IMR-90 (cell line): Measurements from ENCODE around the gene PPFIBP2. TPM values are rescaled to one million over a fixed set of nuclear protein-coding genes. Genes with fewer than 3 reads are reported as not detected.

Source experiments
- ATAC-seq: fragments of 200-7000 bp; cut with Tn5 transposase; 2 replicates; pipeline ENCODE4 v1.9.1; 2020; ENCODE audit warnings: low read depth, mild to moderate bottlenecking, moderate library complexity
- BruUV-seq: library from RNA; stranded (reverse); fragments of 400-500 nt; replicated peaks from 2 replicates; lab custom pipeline; 2021; lab: Mats Ljungman, UMichigan
- CTCF ChIA-PET: fragments of 300-600 bp; formaldehyde crosslinking; extraction: SDS; loops from one replicate; lab custom pipeline; 2021; ENCODE audit warnings: antibody characterized with exemption; lab: Yijun Ruan, JAX
- POLR2A ChIA-PET: fragments of 300-600 bp; sonication (Branson Sonifier 250); formaldehyde crosslinking; loops from one replicate; lab custom pipeline; 2022; ENCODE audit warnings: antibody characterized with exemption; ENCODE audit not compliant: unreplicated experiment; lab: Charles Lee
- DNase-seq: peaks from one replicate; pipeline ENCODE4 v3.0.0; 2013
- H2AFZ ChIP-seq: replicated peaks from 2 replicates; pipeline ENCODE3; 2013; ENCODE audit warnings: low read length, mild to moderate bottlenecking; ENCODE audit not compliant: poor library complexity
- H2AK5ac ChIP-seq: 2 replicates; pipeline ENCODE4 v1.6.1; 2013; ENCODE audit warnings: low read depth, low read length, inconsistent platforms
- H2AK9ac ChIP-seq: replicated peaks from 2 replicates; pipeline ENCODE3; 2013; ENCODE audit warnings: mild to moderate bottlenecking, low read depth, low read length, moderate library complexity; ENCODE audit not compliant: poor library complexity
- H2BK120ac ChIP-seq: 2 replicates; pipeline ENCODE4 v1.6.1; 2013; ENCODE audit warnings: low read depth, low read length, inconsistent platforms
- H2BK15ac ChIP-seq: 3 replicates; pipeline ENCODE4 v1.6.1; 2013; ENCODE audit warnings: low read depth, low read length, inconsistent platforms
- H2BK20ac ChIP-seq: 2 replicates; pipeline ENCODE4 v1.6.1; 2013; ENCODE audit warnings: low read depth, mild to moderate bottlenecking, inconsistent platforms, low read length, moderate library complexity
- H2BK5ac ChIP-seq: 2 replicates; pipeline ENCODE4 v1.6.1; 2013; ENCODE audit warnings: mild to moderate bottlenecking, low read depth, low read length, inconsistent platforms; ENCODE audit not compliant: poor library complexity, severe bottlenecking
- H3K14ac ChIP-seq: replicated peaks from 2 replicates; pipeline ENCODE4 v1.6.1; 2013; ENCODE audit warnings: low read depth, low read length, inconsistent platforms
- H3K18ac ChIP-seq: 2 replicates; pipeline ENCODE4 v1.6.1; 2013; ENCODE audit warnings: low read depth, low read length, control low read depth
- H3K23ac ChIP-seq: 2 replicates; pipeline ENCODE4 v1.6.1; 2013; ENCODE audit warnings: low read depth, low read length, inconsistent platforms
- H3K27ac ChIP-seq: 2 replicates; pipeline ENCODE4 v1.5.1; 2013; ENCODE audit warnings: mild to moderate bottlenecking, control low read depth, low read length; ENCODE audit not compliant: insufficient read depth
- H3K27me3 ChIP-seq: 2 replicates; pipeline ENCODE4 v1.6.1; 2013; ENCODE audit warnings: low read length; ENCODE audit not compliant: control insufficient read depth, insufficient read depth
- H3K36me3 ChIP-seq: 2 replicates; pipeline ENCODE4 v1.6.1; 2013; ENCODE audit warnings: low read length, mixed read lengths; ENCODE audit not compliant: control insufficient read depth, insufficient read depth
- H3K4ac ChIP-seq: 2 replicates; pipeline ENCODE4 v1.6.1; 2013; ENCODE audit warnings: low read depth, low read length, inconsistent platforms
- H3K4me1 ChIP-seq: 2 replicates; pipeline ENCODE4 v1.6.1; 2013; ENCODE audit warnings: low read length, mixed read lengths; ENCODE audit not compliant: control insufficient read depth, insufficient read depth
- H3K4me2 ChIP-seq: 2 replicates; pipeline ENCODE4 v1.6.1; 2013; ENCODE audit warnings: low read depth, mild to moderate bottlenecking, control low read depth, low read length, moderate library complexity
- H3K4me3 ChIP-seq: 2 replicates; pipeline ENCODE4 v1.5.1; 2013; ENCODE audit warnings: low read depth, mild to moderate bottlenecking, control low read depth, low read length, moderate library complexity; ENCODE audit not compliant: insufficient read depth
- H3K56ac ChIP-seq: 2 replicates; pipeline ENCODE4 v1.6.1; 2013; ENCODE audit warnings: low read length, inconsistent platforms; ENCODE audit not compliant: insufficient read depth; ENCODE audit errors: extremely low read depth
- H3K79me1 ChIP-seq, 2 experiments: 2 replicates each; pipeline ENCODE4 v1.6.1; 2013; ENCODE audit warnings: low read length in 2 of 2, inconsistent platforms in 1 of 2, low read depth in 1 of 2
- H3K9ac ChIP-seq: 2 replicates; pipeline ENCODE4 v1.6.1; 2013; ENCODE audit warnings: low read depth, low read length, control low read depth
- H3K9me1 ChIP-seq: 2 replicates; pipeline ENCODE4 v1.6.1; 2013; ENCODE audit warnings: low read length, inconsistent platforms; ENCODE audit not compliant: insufficient read depth
- H3K9me3 ChIP-seq: 2 replicates; pipeline ENCODE4 v1.6.1; 2013; ENCODE audit warnings: low read length; ENCODE audit not compliant: control insufficient read depth, insufficient read depth
- H4K20me1 ChIP-seq: 2 replicates; pipeline ENCODE4 v1.6.1; 2013; ENCODE audit warnings: low read length, inconsistent platforms; ENCODE audit not compliant: insufficient read depth
- H4K5ac ChIP-seq: 2 replicates; pipeline ENCODE4 v1.6.1; 2013; ENCODE audit warnings: mild to moderate bottlenecking, low read depth, low read length, control low read depth
- H4K8ac ChIP-seq, 2 experiments: 2 replicates each; pipeline ENCODE4 v1.6.1; 2013; ENCODE audit warnings: low read depth in 2 of 2, low read length in 2 of 2, control low read depth in 1 of 2, inconsistent platforms in 1 of 2
- H4K91ac ChIP-seq: 2 replicates; pipeline ENCODE4 v1.6.1; 2013; ENCODE audit warnings: low read depth, low read length, inconsistent platforms; ENCODE audit not compliant: insufficient read depth
- BHLHE40 ChIP-seq: fragments of 150-350 bp; IDR thresholded peaks from 2 replicates; pipeline ENCODE4 v1.6.1; 2016; ENCODE audit warnings: mild to moderate bottlenecking, low read depth, low read length
- CEBPB ChIP-seq: IDR thresholded peaks from 2 replicates; pipeline ENCODE4 v1.6.1; 2012; ENCODE audit warnings: low read depth, low read length, improper control_type of control experiment
- CHD1 ChIP-seq: IDR thresholded peaks from 2 replicates; pipeline ENCODE4 v1.6.1; 2012; ENCODE audit warnings: low read depth, low read length, improper control_type of control experiment
- ELK1 ChIP-seq: fragments of 150-350 bp; IDR thresholded peaks from 2 replicates; pipeline ENCODE4 v1.6.1; 2016; ENCODE audit warnings: low read depth, mild to moderate bottlenecking, low read length, moderate library complexity, borderline replicate concordance
- FOS ChIP-seq: fragments of 150-350 bp; IDR thresholded peaks from 2 replicates; pipeline ENCODE4 v1.6.1; 2016; ENCODE audit warnings: low read depth, low read length
- MAFK ChIP-seq: IDR thresholded peaks from 2 replicates; pipeline ENCODE4 v1.6.1; 2012; ENCODE audit warnings: low read depth, low read length, improper control_type of control experiment
- MAZ ChIP-seq: IDR thresholded peaks from 2 replicates; pipeline ENCODE4 v1.6.1; 2012; ENCODE audit warnings: low read depth, mild to moderate bottlenecking, low read length, improper control_type of control experiment, moderate library complexity, borderline replicate concordance
- MXI1 ChIP-seq: IDR thresholded peaks from 2 replicates; pipeline ENCODE4 v1.6.1; 2012; ENCODE audit warnings: low read depth, mild to moderate bottlenecking, low read length, moderate library complexity, borderline replicate concordance
- NFE2L2 ChIP-seq: fragments of 150-350 bp; IDR thresholded peaks from 2 replicates; pipeline ENCODE4 v1.6.1; 2016; ENCODE audit warnings: low read depth, mild to moderate bottlenecking, low read length
- POLR2A ChIP-seq: IDR thresholded peaks from 2 replicates; pipeline ENCODE4 v1.6.1; 2012; ENCODE audit warnings: mild to moderate bottlenecking, low read depth, low read length
- RAD21 ChIP-seq: IDR thresholded peaks from 2 replicates; pipeline ENCODE4 v1.6.1; 2012; ENCODE audit warnings: low read length, improper control_type of control experiment
- RCOR1 ChIP-seq: IDR thresholded peaks from 2 replicates; pipeline ENCODE4 v1.6.1; 2012; ENCODE audit warnings: mild to moderate bottlenecking, low read length, improper control_type of control experiment; ENCODE audit not compliant: insufficient replicate concordance
- RFX5 ChIP-seq: IDR thresholded peaks from 2 replicates; pipeline ENCODE4 v1.8.0; 2012; ENCODE audit warnings: low read depth, mild to moderate bottlenecking, low read length, moderate library complexity
- SMC3 ChIP-seq: fragments of 150-350 bp; IDR thresholded peaks from 2 replicates; pipeline ENCODE4 v1.6.1; 2016; ENCODE audit warnings: low read depth, mild to moderate bottlenecking, antibody characterized with exemption, low read length, moderate library complexity
- WGBS, 2 experiments: methylation state at CpG; one replicate each; pipeline versions ENCODE4 v1.1.5 to v1.1.7; 2013; ENCODE audit warnings: missing lambda C conversion rate in 2 of 2; ENCODE audit not compliant: insufficient read length in 1 of 2; ENCODE audit errors: extremely low coverage in 2 of 2; 5-methylcytosine and 5-hydroxymethylcytosine counted together
- dilution Hi-C: fragments of 300-500 bp; cut with HindIII; formaldehyde crosslinking; loops from one replicate; pipeline ENCODE4 v1.14.3; 2018; ENCODE audit warnings: low sequenced_read_pairs; ENCODE audit not compliant: unreplicated experiment
- in situ Hi-C: fragments of 300-500 bp; cut with MboI; formaldehyde crosslinking; loops from 3 replicates; pipeline ENCODE4 v1.14.3; 2019; ENCODE audit warnings: low sequenced_read_pairs, inconsistent platforms, mixed read lengths
- intact Hi-C: fragments of 100-400 bp; cut with micrococcal nuclease; formaldehyde crosslinking; loops from 2 replicates; pipeline ENCODE4 v1.10.0; 2022
- polyA plus RNA-seq, 3 experiments: library from polyadenylated mRNA; depleted of rRNA; stranded (reverse); fragments of >200 nt; gene quantifications; 2 replicates each; pipeline ENCODE4 v1.2.3, GENCODE V29; 2012; ENCODE audit warnings: low replicate concordance in 1 of 3
- total RNA-seq: library from RNA; depleted of rRNA; stranded (reverse); fragments of >200 nt; gene quantifications from 2 replicates; pipeline ENCODE4 v1.2.3, GENCODE V29; 2012

PPFIBP2 gene
- total and polyA plus RNA-seq, 2 of the 4 experiments (the other 2 are of a cell fraction) = 6.0 to 11.8 TPM

- Histone ChIP-seq H3K4ac (peak overlapping the region; percentile 31), H4K5ac (peak overlapping the region; percentile 33), H2BK20ac (no peak overlapping the region), H3K23ac (peak overlapping the region; percentile 10; the same call in 1 of the 2 replicates), H3K27ac (peak overlapping the region; percentile 78; the same call in 1 of the 2 replicates), H2BK120ac (peak overlapping the region; percentile 83; the same call in 1 of the 2 replicates), H2AK9ac (peak overlapping the region; percentile 31), H3K56ac (no peak overlapping the region; the same call in 1 of the 2 replicates), H3K27me3 (no peaks in the 10 kb centered on the region), H2BK5ac (peak overlapping the region; percentile 58), H3K79me1 (no peaks in the 10 kb centered on the region), H3K36me3 (no peaks in the 10 kb centered on the region), H4K91ac (peak overlapping the region; percentile 20; the same call in 1 of the 2 replicates), H3K9me3 (no peaks in the 10 kb centered on the region), H2AK5ac (0 out of 2 replicates have a peak overlapping the region, but pooled peaks have one; percentile 5), H3K4me1 (peaks cover 44% of the 10 kb centered on the region), H4K20me1 (no peaks in the 10 kb centered on the region), H3K18ac (no peak overlapping the region; the same call in 1 of the 2 replicates), H2BK15ac (peak overlapping the region; percentile 10; the same call in 1 of the 3 replicates), H4K8ac (peak overlapping the region; percentile 64 to 73; a peak in 3 of 4 replicates), H2AFZ (peak overlapping the region; percentile 87), H3K4me3 (peak overlapping the region; percentile 28; the same call in 1 of the 2 replicates), H3K4me2 (peak overlapping the region; percentile 88), H3K14ac (0 out of 2 replicates have a peak overlapping the region, but pooled peaks have one; percentile 4), H3K9ac (peak overlapping the region; percentile 46; the same call in 1 of the 2 replicates), H3K9me1 (peaks cover 12% of the 10 kb centered on the region)
- dilution Hi-C loops (no loop called here), in situ Hi-C loops (loop anchor here (10.0 kb wide), 1 partner anchor 106 kb away; no protein-coding TSS in a partner anchor), intact Hi-C loops (loop anchor here (10.0 kb wide), 1 partner anchor 316 kb away; no protein-coding TSS in a partner anchor)
- 62% methylated on average over 3 of the region's 9 CpGs; no CpG with 5 or more reads in 1 of the 2 experiments for WGBS, 2 experiments
- ATAC-seq = no peak
- no TSS peak for BruUV-seq
- DNase-seq = no peak
- POLR2A ChIA-PET = no interaction called here
- no peak for TF ChIP-seq CEBPB
- no peak for TF ChIP-seq SMC3
- TF ChIP-seq RFX5 = no peak
- no peak for TF ChIP-seq MXI1
- no peak for TF ChIP-seq RAD21
- no peak for TF ChIP-seq MAFK
- TF ChIP-seq ELK1 = no peak
- no peak for TF ChIP-seq POLR2A
- TF ChIP-seq FOS = no peak
- TF ChIP-seq MAZ = no peak
- TF ChIP-seq BHLHE40 = no peak
- no peak for TF ChIP-seq NFE2L2
- TF ChIP-seq CHD1 = no peak
- no peak for TF ChIP-seq RCOR1
- CTCF ChIA-PET = no interaction called here
These were observed 64.6 kb downstream of the PPFIBP2 start for GRCh38 chr11:7578276-7578955.
